ENCODE data around the gene TAS2R1.

Gene TAS2R1

GRCh38 chr5:9658706-9659105, 28.6 kb upstream of the TAS2R1 start:
- TF ChIP-seq CTCF (IDR thresholded peaks at IDR 0.05; ENCODE audit: low read depth, low read length): no peak
- no peaks in the 10 kb centered on the region for H3K27me3 ChIP-seq (ENCODE audit: insufficient read depth, low read depth, severe bottlenecking)
- H3K4me3 ChIP-seq (ENCODE audit: low read depth, low read length): no peak overlapping the region
- no peaks in the 10 kb centered on the region for H3K36me3 ChIP-seq
- H3K27ac ChIP-seq: no peak overlapping the region
- H3K9me3 ChIP-seq (ENCODE audit: severe bottlenecking): peaks cover 4% of the 10 kb centered on the region
- DNase-seq: no peak

GRCh38 chr5:9657819-9658218, 27.7 kb upstream of the TAS2R1 start:
- H3K36me3 ChIP-seq: no peaks in the 10 kb centered on the region
- no peak for DNase-seq
- H3K27me3 ChIP-seq (ENCODE audit: insufficient read depth, low read depth, severe bottlenecking): no peaks in the 10 kb centered on the region
- no peak overlapping the region for H3K4me3 ChIP-seq (ENCODE audit: low read depth, low read length)
- TF ChIP-seq CTCF (IDR thresholded peaks at IDR 0.05; ENCODE audit: low read depth, low read length): no peak
- peaks cover 4% of the 10 kb centered on the region for H3K9me3 ChIP-seq (ENCODE audit: severe bottlenecking)
- no peak overlapping the region for H3K27ac ChIP-seq

GRCh38 chr5:9655641-9656040, 25.5 kb upstream of the TAS2R1 start:
- Histone ChIP-seq H3K9me3 (ENCODE audit: severe bottlenecking) (peaks cover 2% of the 10 kb centered on the region), H3K4me3 (ENCODE audit: low read depth, low read length) (no peak overlapping the region), H3K36me3 (no peaks in the 10 kb centered on the region), H3K27ac (no peak overlapping the region), H3K27me3 (ENCODE audit: insufficient read depth, low read depth, severe bottlenecking) (no peaks in the 10 kb centered on the region)
- no peak for TF ChIP-seq CTCF (IDR thresholded peaks at IDR 0.05; ENCODE audit: low read depth, low read length)
- DNase-seq: no peak

DNA sequence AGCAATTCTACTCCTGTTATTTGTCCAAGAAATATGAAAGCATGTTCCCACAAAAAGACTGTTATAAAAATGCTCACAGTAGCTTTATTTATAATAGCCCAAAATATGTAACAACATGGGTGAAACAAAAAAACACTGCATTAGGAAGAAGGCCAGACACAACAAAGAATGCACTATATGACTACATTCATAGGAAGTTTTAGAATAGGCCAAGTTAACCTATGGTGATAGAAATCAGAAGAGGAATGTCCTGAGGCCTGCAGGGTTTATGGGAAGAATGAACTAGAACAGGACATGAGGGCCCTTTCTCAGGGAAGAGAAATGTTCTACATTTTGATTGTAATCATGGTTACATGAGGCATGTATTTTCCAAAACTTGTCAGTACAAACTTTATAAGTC, 24.7 kb upstream of the TAS2R1 start:
- Histone ChIP-seq H3K4me3 (ENCODE audit: low read depth, low read length) (no peak overlapping the region), H3K36me3 (no peaks in the 10 kb centered on the region)
- no peak for TF ChIP-seq CTCF (IDR thresholded peaks at IDR 0.05; ENCODE audit: low read depth, low read length)

DNA sequence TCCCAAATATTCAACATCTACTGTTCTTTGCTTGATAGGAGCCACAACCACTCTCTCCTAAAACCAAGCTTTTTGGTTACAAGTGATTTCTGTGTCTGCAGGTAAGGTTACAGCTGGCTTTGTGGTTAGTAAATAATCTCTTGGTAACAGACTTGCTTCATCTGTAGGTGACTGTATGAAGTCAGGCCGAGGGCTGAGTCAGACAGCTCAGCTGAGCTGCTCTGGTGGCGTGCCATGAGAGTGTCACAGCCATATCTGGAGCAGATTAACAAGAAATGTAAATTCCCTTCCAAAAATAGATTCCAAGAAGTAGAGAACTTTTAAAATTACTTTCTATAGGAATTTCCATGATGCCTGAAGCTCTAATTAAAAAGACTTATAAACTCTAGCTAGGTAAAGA, 23.7 kb upstream of the TAS2R1 start:
- TF ChIP-seq CTCF (IDR thresholded peaks at IDR 0.05; ENCODE audit: low read depth, low read length): no peak
- peak; percentile 43 for DNase-seq
- Histone ChIP-seq H3K27ac (no peak overlapping the region), H3K36me3 (no peaks in the 10 kb centered on the region), H3K27me3 (ENCODE audit: insufficient read depth, low read depth, severe bottlenecking) (no peaks in the 10 kb centered on the region), H3K4me3 (ENCODE audit: low read depth, low read length) (no peak overlapping the region), H3K9me3 (ENCODE audit: severe bottlenecking) (no peaks in the 10 kb centered on the region)

More for the DNA sequence above, 24.7 kb upstream of the TAS2R1 start:
- DNase-seq: no peak
- no peaks in the 10 kb centered on the region for H3K27me3 ChIP-seq (ENCODE audit: insufficient read depth, low read depth, severe bottlenecking)
- no peaks in the 10 kb centered on the region for H3K9me3 ChIP-seq (ENCODE audit: severe bottlenecking)
- H3K27ac ChIP-seq: no peak overlapping the region

DNA sequence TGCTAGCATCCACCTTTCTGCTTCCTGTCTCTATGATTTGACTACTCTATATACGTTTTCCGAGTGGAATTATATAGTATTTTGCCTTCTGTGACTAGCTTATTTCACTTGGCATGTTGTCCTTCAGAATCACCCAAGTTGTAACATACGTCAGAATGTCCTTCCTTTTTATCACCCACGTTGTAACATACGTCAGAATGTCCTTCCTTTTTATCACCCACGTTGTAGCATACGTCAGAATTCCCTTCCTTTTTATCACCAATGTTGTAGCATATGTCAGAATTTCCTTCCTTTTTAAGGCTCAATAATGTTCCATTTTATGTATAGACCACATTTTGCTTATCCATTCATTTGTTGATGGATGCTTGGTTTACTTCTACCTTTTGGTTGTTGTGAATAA, 22.9 kb upstream of the TAS2R1 start:
- H3K36me3 ChIP-seq: no peaks in the 10 kb centered on the region
- H3K9me3 ChIP-seq (ENCODE audit: severe bottlenecking): no peaks in the 10 kb centered on the region
- TF ChIP-seq CTCF (IDR thresholded peaks at IDR 0.05; ENCODE audit: low read depth, low read length): no peak
- H3K4me3 ChIP-seq (ENCODE audit: low read depth, low read length): no peak overlapping the region
- no peak overlapping the region for H3K27ac ChIP-seq
- DNase-seq: no peak
- H3K27me3 ChIP-seq (ENCODE audit: insufficient read depth, low read depth, severe bottlenecking): no peaks in the 10 kb centered on the region

Measured in WERI-Rb-1 (cell line).